K562 (cell line): ENCODE data around the gene OBSCN. TPM values are rescaled to one million over a fixed set of nuclear protein-coding genes. Genes with fewer than 3 reads are reported as not detected.

Experiments
- GATA2 ChIP-seq: sonication (generic); formaldehyde crosslinking; IDR thresholded peaks from 2 replicates; pipeline ENCODE4 v1.4.0; 2020; ENCODE audit warnings: mild to moderate bottlenecking, missing genetic modification reagents
- SPI1 ChIP-seq: IDR thresholded peaks from 2 replicates; pipeline ENCODE4 v1.6.1; 2011; ENCODE audit warnings: low read depth, low read length, control low read depth, borderline replicate concordance
- ZBTB1 ChIP-seq: sonication (generic); formaldehyde crosslinking; IDR thresholded peaks from 2 replicates; pipeline ENCODE4 v1.8.1; 2023; ENCODE audit warnings: missing genetic modification reagents, low read depth, mild to moderate bottlenecking, borderline replicate concordance
- ZNF41 ChIP-seq: fragments of 250-450 bp; sonication (Bioruptor Pico); conservative IDR thresholded peaks from 2 replicates; pipeline ENCODE4 v1.4.0; 2020; ENCODE audit warnings: mild to moderate bottlenecking
- polyA plus RNA-seq, 8 experiments: library from polyadenylated mRNA; depleted of rRNA in 4 of 8; stranded (reverse) in 5 of 8; unstranded in 3 of 8; fragments of >200 nt; fragmentation: Nextera tagmentation in 2 of 8; fragmentation: Illumina TruSeq in 1 of 8; extraction: Ambion mirVana in 2 of 8; extraction: Trizol in 1 of 8; gene quantifications; 2 replicates each; pipeline versions ENCODE4 v1.2.1 to v1.2.3, GENCODE V29; 2011 to 2014; ENCODE audit warnings: inconsistent platforms in 1 of 8, missing spikeins in 1 of 8
- total RNA-seq, 7 experiments: library from RNA; depleted of rRNA in 6 of 7; stranded (reverse); fragments of >200 nt in 6 of 7; fragmentation: Illumina TruSeq in 2 of 7; extraction: Trizol in 2 of 7; gene quantifications; 2 replicates each; pipeline versions ENCODE4 v1.2.1 to v1.2.3, GENCODE V29; 2011 to 2021; ENCODE audit warnings: low replicate concordance in 1 of 7
- TF ChIP-seq, protein P1 (sequence below): fragments of 450-650 bp; IDR thresholded peaks from 2 replicates; pipeline ENCODE4 v1.6.1; 2017; ENCODE audit warnings: antibody characterized with exemption, mild to moderate bottlenecking
- TF ChIP-seq, protein P2 (sequence below): fragments of 250-450 bp; sonication (Bioruptor Pico); IDR thresholded peaks from 2 replicates; pipeline ENCODE4 v1.5.0; 2021
- TF ChIP-seq, protein P3 (sequence below): sonication (generic); formaldehyde crosslinking; IDR thresholded peaks from 2 replicates; pipeline ENCODE4 v1.8.1; 2023; ENCODE audit warnings: mild to moderate bottlenecking, missing genetic modification reagents
- TF ChIP-seq, protein P4 (sequence below): IDR thresholded peaks from 3 replicates; pipeline ENCODE4 v1.6.1; 2011; ENCODE audit warnings: borderline replicate concordance, mild to moderate bottlenecking; ENCODE audit not compliant: insufficient read length, insufficient read depth
- TF ChIP-seq, protein P5 (sequence below), 2 experiments: fragments of 450-650 bp in 1 of 2; sonication (generic) in 1 of 2; formaldehyde crosslinking in 1 of 2; IDR thresholded peaks; 2 replicates each; pipeline versions ENCODE4 v1.7.1 to v1.9.0; 2016 to 2022; ENCODE audit warnings: inconsistent platforms in 1 of 2, mild to moderate bottlenecking in 1 of 2, missing genetic modification reagents in 1 of 2

OBSCN gene
- total and polyA plus RNA-seq, 9 of the 15 experiments (the other 6 are each of a cell fraction or from before 2014, with no cell fraction given), result 0.18 to 19.7 (median 3.6) TPM

DNA sequence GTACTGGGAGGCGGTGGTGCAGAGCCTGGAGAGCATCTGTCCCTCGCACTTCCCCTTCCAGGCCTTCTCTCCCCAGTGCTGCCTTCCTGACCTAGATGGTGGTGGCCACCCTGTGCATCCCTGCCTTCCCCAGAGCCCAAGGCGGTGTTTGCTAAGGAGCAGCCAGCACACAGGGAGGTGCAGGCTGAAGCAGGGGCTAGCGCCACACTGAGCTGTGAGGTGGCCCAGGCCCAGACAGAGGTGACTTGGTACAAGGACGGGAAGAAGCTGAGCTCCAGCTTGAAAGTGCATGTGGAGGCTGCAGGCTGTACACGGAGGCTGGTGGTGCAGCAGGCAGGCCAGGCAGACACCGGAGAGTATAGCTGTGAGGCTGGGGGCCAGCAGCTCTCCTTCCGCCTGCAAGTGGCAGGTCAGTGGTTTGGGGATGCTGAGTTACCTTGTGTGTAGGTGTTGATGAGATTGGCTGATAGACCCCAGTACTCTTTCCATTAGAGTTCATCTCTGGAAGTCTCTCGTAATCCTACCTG, 51.6 kb downstream of the OBSCN start (continued):
- TF ChIP-seq, protein P1, sequence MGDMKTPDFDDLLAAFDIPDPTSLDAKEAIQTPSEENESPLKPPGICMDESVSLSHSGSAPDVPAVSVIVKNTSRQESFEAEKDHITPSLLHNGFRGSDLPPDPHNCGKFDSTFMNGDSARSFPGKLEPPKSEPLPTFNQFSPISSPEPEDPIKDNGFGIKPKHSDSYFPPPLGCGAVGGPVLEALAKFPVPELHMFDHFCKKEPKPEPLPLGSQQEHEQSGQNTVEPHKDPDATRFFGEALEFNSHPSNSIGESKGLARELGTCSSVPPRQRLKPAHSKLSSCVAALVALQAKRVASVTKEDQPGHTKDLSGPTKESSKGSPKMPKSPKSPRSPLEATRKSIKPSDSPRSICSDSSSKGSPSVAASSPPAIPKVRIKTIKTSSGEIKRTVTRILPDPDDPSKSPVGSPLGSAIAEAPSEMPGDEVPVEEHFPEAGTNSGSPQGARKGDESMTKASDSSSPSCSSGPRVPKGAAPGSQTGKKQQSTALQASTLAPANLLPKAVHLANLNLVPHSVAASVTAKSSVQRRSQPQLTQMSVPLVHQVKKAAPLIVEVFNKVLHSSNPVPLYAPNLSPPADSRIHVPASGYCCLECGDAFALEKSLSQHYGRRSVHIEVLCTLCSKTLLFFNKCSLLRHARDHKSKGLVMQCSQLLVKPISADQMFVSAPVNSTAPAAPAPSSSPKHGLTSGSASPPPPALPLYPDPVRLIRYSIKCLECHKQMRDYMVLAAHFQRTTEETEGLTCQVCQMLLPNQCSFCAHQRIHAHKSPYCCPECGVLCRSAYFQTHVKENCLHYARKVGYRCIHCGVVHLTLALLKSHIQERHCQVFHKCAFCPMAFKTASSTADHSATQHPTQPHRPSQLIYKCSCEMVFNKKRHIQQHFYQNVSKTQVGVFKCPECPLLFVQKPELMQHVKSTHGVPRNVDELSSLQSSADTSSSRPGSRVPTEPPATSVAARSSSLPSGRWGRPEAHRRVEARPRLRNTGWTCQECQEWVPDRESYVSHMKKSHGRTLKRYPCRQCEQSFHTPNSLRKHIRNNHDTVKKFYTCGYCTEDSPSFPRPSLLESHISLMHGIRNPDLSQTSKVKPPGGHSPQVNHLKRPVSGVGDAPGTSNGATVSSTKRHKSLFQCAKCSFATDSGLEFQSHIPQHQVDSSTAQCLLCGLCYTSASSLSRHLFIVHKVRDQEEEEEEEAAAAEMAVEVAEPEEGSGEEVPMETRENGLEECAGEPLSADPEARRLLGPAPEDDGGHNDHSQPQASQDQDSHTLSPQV, result no peak
- TF ChIP-seq, protein P2, sequence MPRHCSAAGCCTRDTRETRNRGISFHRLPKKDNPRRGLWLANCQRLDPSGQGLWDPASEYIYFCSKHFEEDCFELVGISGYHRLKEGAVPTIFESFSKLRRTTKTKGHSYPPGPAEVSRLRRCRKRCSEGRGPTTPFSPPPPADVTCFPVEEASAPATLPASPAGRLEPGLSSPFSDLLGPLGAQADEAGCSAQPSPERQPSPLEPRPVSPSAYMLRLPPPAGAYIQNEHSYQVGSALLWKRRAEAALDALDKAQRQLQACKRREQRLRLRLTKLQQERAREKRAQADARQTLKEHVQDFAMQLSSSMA (CRISPR knock-in tag), result no peak
- TF ChIP-seq ZBTB1 (CRISPR knock-in tag), result no peak
- no peak for TF ChIP-seq ZNF41 (CRISPR knock-in tag)
- TF ChIP-seq, protein P3, sequence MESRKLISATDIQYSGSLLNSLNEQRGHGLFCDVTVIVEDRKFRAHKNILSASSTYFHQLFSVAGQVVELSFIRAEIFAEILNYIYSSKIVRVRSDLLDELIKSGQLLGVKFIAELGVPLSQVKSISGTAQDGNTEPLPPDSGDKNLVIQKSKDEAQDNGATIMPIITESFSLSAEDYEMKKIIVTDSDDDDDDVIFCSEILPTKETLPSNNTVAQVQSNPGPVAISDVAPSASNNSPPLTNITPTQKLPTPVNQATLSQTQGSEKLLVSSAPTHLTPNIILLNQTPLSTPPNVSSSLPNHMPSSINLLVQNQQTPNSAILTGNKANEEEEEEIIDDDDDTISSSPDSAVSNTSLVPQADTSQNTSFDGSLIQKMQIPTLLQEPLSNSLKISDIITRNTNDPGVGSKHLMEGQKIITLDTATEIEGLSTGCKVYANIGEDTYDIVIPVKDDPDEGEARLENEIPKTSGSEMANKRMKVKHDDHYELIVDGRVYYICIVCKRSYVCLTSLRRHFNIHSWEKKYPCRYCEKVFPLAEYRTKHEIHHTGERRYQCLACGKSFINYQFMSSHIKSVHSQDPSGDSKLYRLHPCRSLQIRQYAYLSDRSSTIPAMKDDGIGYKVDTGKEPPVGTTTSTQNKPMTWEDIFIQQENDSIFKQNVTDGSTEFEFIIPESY (CRISPR knock-in tag), result no peak
- TF ChIP-seq, protein P4, sequence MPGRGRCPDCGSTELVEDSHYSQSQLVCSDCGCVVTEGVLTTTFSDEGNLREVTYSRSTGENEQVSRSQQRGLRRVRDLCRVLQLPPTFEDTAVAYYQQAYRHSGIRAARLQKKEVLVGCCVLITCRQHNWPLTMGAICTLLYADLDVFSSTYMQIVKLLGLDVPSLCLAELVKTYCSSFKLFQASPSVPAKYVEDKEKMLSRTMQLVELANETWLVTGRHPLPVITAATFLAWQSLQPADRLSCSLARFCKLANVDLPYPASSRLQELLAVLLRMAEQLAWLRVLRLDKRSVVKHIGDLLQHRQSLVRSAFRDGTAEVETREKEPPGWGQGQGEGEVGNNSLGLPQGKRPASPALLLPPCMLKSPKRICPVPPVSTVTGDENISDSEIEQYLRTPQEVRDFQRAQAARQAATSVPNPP, result no peak
- TF ChIP-seq, protein P5, sequence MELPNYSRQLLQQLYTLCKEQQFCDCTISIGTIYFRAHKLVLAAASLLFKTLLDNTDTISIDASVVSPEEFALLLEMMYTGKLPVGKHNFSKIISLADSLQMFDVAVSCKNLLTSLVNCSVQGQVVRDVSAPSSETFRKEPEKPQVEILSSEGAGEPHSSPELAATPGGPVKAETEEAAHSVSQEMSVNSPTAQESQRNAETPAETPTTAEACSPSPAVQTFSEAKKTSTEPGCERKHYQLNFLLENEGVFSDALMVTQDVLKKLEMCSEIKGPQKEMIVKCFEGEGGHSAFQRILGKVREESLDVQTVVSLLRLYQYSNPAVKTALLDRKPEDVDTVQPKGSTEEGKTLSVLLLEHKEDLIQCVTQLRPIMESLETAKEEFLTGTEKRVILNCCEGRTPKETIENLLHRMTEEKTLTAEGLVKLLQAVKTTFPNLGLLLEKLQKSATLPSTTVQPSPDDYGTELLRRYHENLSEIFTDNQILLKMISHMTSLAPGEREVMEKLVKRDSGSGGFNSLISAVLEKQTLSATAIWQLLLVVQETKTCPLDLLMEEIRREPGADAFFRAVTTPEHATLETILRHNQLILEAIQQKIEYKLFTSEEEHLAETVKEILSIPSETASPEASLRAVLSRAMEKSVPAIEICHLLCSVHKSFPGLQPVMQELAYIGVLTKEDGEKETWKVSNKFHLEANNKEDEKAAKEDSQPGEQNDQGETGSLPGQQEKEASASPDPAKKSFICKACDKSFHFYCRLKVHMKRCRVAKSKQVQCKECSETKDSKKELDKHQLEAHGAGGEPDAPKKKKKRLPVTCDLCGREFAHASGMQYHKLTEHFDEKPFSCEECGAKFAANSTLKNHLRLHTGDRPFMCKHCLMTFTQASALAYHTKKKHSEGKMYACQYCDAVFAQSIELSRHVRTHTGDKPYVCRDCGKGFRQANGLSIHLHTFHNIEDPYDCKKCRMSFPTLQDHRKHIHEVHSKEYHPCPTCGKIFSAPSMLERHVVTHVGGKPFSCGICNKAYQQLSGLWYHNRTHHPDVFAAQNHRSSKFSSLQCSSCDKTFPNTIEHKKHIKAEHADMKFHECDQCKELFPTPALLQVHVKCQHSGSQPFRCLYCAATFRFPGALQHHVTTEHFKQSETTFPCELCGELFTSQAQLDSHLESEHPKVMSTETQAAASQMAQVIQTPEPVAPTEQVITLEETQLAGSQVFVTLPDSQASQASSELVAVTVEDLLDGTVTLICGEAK (IDR thresholded peaks at IDR 0.05), result no peak
- TF ChIP-seq, protein P5 (CRISPR knock-in tag; IDR thresholded peaks at IDR 0.05), result no peak
- TF ChIP-seq SPI1, result no peak
- no peak for TF ChIP-seq GATA2 (CRISPR knock-in tag)
